Stimulated activated CD4-positive, alpha-beta T cell treated with anti-CD3 and anti-CD28 coated beads, Interleukin-15, amount 100 ng/mL, for 24 hours (primary cell): ENCODE measurements around the gene IL4R.
A peak's percentile ranks its signal among the peaks of the same experiment; 100 is the strongest.

Experiments used
- DNase-seq: peaks from one replicate; pipeline ENCODE4 v3.0.0-alpha.2; 2020

Gene IL4R

DNA sequence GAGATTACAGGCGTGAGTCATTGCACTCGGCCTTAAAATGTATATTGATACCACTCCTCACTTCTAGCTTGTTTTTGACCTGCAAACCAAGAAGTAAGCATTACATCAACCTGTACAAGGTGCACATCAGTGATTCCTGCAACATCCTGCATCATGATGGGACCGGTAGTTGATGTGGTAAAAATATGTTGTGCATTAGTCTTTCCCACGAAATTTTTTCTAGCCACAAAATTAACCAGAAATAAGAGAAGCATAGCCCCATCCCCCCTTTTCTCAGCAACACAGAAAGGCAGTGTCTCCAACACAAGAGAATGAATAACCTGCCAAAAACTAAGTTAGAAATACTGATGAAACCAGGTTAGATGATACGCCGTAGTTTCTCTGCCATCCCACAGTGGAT is 24.1 kb upstream of the IL4R start:
- peak; percentile 35 for DNase-seq

DNA sequence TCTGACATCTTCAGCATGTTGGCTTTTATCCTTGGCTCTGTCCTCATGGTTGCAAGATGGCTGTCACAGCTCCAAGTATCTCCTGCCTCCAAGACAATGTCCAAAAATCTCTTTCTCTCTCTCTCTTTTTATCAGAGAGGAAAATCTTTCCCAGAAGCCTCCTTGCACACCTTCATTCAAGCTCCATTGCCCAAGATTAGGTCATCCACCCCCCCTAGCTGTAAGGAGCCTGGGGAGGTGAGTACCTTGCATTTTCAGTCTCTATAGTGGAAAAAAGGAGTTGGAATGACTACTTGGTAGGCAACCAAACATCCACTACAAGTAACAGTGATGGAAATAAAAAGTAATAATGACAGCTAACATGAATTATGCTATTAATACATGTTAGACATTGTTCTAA is 23.2 kb upstream of the IL4R start:
- DNase-seq, result peak; percentile 34

DNA sequence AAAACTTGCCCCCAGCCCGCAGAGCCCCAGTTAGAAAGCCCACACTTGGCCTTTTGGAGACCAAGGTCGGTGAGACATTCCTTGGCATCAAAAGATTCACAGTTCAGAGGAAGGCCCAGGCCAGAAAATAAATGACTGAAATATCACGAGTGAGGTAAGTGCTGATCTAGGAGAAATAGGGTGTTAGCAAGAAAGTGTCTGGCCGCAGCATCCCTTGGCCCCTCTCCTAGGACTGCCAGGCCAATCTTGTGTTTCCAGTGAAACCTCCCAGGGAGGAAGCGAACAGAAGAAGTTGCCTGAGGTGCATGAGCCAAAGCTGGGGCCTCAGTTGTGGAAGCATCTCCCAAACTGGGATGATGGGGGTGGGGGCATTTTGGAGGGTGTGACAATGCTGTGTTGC is 22.7 kb upstream of the IL4R start:
- DNase-seq, result no peak

DNA sequence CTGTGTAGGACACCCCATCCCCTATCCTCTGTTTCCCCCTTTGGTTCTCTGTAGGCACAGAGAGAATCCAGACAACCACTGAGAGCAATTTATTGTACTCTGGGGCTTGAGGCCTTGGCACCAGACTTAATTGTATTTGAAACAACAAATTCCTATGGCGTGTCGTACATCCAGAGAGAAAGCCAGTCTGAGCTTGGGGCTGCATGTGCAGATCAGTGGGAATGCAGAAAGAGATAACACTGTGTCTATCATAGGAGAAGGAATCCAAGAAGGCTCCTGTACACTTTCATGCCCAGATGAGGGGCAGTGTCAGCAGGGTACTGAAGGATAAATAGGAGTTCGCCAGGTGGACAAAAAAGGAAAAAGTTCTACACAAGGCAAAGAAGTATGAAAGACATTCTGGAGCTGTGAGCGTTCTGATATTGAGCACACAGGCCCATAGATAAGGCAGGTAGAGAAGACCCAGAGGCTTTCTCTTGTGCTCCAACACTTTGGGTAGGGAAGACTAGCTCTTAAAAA is 22.0 kb upstream of the IL4R start:
- DNase-seq, result no peak

- DNase-seq, result no peak
These were observed 20.4 kb upstream of the IL4R start for GRCh38 chr16:27293343-27293742.

DNA sequence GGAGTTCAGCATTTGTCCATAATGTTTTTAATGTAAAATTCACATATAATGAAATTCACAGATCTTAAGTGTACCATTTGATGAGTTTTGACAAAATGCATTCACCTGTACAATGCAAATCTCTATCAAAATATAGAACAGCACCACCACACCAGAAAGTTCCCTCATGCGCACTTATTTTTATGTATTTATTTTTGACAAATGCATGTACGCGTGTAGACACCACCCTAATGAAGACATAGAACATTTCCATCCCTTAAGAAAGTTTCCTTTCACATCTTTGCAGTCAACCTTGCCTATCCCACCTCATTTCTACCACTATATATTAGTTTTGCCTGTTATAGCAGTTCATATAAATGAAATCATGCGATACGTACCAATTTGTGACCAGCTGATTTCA is 15.6 kb upstream of the IL4R start:
- no peak for DNase-seq

- DNase-seq, result no peak
These were observed 12.4 kb upstream of the IL4R start for GRCh38 chr16:27301236-27301861.

DNA sequence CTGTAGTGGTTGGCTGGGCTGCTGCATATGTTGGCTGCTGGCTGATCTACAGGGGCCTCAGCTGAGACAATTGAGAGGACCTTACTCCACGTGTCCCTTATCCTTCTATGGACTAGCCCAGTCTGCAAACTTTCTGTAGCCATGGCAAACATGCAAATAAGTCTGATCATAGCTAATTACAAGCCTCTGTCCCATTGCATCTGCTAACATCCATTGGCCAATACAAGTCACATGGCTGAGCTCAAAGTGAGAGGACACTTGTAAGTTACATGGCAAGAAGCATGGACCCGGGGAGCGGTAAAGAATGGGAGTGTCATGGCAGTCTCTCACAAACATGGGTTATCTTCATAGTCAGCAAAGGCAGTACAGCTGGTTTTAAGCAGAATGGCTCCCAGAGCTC is 11.6 kb upstream of the IL4R start:
- no peak for DNase-seq

DNA sequence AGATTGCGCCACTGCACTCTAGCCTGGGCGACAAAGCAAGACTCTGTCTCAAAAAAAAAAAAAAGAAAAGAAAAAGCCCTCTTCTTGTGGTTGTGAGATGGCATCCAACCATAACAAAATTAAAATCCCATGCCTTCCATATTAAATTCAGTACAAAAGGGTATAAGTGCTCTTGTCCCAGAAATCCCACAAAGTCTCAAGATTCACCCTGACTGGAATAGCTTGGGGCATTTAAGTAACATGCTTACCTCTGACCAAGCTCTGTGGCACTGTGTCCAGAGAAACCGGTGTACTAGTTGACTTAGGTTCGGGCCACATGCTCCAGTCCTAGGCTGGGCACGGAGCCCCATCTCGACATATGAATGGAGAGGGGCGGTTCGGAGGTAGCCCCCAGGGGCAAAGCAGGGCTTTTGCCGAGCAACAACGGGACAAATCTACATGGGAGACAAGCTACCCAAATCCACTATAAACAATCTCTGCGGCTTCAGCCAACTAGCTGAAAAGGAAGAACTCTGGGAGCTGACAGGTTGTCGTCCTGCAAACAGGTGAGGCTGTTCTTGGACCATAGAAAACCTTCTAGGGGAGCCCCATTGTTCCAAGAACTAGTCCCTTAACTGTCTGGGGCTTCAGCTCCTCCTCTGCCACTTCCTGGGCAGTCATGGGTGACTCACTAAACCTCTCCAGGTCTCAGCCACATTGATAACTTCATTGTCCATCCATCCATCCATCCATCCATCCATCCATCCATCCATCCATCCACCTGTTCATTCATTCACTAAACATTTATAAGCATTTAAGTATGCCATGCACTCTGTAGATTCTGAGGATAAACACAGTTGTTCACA is 10.3 kb upstream of the IL4R start:
- no peak for DNase-seq

GRCh38 chr16:27304102-27304501 is 9.7 kb upstream of the IL4R start:
- no peak for DNase-seq

DNA sequence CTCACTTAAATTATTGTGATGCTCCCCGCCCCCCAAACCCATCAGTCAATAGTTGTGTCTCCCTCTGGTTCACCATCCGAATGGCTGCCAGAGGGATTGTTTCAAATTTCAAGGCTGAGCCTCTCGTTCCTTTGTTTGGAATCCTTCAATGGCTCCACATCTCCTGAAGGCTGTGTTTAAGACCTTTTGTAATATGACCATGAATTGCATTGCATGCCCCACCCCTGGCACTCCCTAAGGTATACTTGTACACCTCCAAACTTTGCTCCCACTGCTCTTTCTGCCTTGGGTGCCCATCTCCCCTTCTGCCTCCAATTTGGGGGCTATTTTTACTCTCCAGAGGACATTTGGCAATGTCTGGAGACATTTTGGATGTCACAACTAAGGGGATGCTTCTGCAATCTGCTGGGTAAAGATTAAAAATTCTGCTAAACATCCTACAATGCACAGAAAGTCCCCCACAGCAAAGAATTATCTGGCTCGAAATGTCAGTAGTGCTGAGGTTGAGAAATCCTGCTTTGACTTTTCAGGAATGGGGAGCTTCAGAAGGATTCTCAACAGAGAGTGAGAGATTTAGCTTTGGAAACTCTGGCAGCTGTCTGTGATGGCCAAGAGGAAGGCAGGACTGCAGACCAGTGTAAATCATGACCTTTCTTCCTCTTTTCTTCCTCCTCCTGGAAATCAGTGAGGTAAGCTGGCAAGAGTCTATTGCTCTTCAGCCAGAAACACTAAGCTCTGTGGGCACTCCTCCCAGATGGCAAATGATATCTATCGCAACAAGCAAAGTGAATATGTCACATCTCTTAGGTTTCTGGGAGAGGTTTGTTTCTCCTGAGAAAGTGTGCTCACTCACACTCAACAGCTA is 8.7 kb upstream of the IL4R start:
- no peak for DNase-seq

DNA sequence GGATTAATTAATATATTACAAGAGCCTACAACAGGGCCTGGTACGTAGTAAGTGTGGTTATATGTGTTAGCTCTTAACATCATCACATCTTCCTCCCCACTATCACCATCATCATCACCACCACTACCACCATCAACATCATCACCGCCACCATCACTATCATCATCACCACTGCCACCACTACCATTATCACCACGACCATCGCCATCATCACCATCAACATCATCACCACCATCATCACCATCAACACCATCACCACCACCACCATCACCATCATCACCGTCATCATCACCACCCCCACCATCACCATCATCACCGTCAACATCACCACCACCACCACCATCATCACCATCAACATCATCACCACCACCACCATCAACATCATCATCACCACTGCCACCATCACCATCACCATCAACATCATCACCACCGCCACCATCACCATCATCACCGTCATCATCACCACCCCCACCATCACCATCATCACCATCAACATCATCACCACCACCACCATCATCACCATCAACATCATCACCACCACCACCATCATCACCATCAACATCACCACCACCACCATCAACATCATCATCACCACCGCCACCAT is 7.8 kb upstream of the IL4R start:
- DNase-seq, result no peak

DNA sequence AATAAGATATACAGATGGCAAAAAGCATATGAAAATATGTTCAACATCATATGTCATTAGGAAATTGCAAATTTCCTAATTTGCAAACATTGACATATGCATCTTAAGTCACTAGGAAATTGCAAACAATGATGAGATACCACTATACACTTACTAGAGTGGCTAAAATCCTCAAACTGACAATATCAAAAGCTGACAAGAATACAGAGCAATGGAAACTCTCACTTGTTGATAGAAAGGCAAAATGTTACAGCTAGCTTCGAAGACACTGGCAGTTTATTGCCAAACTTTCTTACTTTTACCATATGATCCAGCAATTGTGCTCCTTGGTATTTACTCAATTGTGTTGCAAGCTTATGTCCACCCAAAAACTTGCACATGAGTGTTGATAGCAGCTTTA is 5.0 kb upstream of the IL4R start:
- no peak for DNase-seq

DNA sequence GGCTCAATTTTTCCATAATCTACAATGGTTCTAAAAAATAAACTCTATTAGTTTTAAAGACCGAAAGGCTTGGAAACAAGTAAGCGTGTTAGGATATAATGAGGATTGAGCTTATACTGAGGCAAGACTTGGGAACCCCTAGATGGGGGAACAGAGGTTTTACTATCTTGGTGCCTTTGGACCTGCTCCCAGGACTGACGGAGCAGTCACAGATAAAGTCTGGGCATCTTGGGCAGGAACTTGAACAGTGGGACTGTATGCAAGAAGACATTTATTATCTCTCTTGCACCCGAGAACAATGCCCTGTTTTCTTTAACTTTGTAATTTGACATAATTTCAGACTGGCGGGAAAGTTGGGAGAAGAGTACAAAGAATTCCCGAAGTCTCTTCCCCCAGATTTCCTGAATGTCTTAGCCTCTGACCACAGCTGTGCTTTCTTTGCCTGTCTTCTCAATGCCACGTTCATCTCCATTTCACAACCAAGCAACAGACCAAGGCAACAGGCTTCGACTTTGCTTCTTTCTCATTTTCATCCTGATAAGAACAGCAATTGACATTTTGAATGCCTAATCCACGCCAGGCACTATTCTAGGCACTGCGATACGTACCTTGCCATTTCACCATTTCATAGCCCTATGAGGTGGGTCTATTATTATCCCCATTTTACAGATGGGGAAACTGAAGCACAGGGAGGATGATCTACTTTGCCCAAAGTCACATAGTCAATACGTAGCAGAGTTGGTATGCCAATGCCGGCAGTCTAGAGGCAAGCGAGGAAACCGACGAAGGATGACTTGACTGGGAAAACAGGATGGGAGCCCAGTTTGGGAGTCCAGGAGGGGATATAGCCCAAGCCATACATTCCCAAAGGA is 3.0 kb upstream of the IL4R start:
- no peak for DNase-seq

DNA sequence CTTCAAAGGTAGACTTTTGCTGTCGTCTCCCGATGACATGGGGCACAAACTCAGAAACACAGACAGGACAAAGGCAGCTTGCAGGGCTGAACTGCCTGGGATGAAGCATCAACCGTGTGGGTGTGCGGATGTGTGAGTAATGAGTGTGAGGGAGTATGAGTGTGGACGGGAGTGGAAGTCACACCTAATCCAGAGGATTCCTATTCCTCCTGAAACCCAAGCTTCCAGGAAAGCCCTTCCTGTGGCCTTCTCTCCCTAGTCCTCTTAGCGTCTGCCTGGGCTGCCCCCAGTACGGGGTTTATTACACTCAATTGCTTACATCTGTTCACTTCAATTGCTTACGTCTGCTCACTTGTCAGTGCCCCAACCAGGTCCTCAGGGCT is 2.3 kb upstream of the IL4R start:
- DNase-seq, result peak; percentile 17

DNA sequence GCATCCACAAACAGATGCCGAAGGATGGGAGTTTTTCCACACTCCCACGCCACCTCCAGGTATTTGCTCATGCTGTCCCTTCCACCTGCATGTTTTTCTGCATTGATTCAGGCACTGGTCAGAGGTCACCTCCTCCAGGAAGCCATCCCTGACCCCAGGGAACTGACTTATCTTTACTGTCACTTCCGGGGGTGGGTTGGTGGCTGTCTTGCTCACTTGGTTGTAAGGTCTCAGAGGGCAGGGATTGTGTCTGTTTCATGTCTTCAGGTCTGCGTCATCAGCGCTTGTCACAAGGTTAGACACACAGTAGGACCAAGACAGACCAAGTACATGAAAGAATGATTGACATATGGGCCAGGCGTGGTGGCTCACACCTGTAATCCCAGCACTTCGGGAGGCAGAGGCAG is 1.9 kb upstream of the IL4R start:
- no peak for DNase-seq

DNA sequence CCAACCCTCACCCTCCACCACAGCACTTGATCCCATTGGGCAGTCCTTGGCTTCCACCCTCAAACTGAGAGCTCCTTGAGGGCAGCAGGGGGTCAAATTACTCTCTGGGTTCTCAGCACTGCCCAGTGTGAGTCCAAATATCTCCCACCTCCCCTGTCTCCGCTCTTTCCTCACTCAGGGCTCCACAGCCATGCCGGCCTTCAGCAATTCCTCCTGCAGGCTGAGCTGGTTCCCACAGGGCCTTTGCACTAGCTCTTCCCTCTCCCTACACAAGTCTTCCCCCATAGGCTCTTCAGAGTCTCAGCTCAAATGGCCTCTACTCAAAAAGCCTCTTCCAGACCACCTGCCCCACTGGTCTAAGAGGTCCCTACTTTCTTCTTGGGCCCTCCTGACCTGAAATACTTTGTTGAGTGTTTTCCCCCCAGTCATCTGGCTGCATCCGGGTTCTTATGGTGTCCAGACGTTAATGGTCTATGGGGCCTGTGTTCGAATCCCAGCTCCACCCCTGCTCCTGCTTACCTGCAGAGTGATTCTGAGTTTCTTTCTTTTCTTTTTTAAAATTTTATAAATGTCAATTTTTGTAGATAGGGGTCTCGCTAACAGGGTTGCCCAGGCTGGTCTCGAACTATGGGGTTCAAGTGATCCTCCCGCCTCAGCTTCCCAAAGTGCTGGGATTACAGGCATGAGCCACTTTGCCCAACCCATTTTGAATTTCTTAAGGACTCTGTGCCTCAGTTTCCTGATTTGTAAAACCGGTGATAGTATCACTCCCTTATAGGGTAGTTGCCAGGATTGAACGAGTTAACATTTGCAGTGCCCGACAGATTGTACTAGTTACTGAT is 973 bp upstream of the IL4R start:
- no peak for DNase-seq

GRCh38 chr16:27314161-27314723 is 468 bp downstream of the IL4R start:
- peak; percentile 83 for DNase-seq

- DNase-seq, result no peak
These were observed 1.2 kb downstream of the IL4R start for GRCh38 chr16:27314986-27315332.

DNA sequence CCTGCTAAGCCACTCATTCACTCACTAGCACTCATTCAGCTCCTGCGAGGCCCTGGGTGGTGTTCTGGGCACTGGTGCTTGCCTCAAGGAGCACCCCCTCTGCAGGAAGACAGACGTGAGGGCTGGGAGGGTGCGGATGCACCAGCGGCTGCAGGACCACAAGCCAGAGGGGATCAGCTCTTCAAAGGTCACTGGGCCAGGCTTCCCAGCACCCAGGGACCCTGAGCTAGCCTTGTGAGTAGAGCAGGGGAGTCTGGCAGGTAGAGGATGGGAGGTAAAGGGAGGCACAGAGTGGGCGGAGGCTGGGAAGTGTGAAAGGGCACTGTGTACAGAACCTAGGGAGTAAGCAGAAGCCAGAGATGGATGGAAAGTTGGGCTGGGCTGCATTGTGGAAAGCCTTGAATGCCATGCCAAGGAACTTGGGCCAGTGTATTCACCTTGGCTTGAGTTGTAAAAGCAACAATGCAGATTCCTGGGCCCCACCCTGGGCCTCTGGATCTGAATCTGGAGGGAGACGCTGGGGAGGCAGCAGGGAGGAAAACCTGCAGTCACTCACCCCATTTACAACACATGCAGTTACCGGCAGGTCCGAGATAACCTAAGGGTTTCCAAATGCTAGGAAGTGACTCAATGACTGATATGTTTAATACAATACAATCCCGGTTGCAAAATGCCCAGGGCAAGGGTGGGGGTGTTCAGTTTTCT is 1.7 kb downstream of the IL4R start:
- DNase-seq, result peak; percentile 76
